Aortic smooth muscle cell (primary cell): ENCODE measurements around the gene MLYCD. TPM values are rescaled to one million over a fixed set of nuclear protein-coding genes. Genes with fewer than 3 reads are reported as not detected.

Source experiments
- total RNA-seq: library from RNA; depleted of rRNA; stranded (reverse); fragments of >200 nt; gene quantifications from 2 replicates; pipeline ENCODE4 v1.2.3, GENCODE V29; 2014

Gene MLYCD
- 3.2 TPM in 2 replicates for total RNA-seq

GRCh38 chr16:83898463-83899271 lies at the start of gene MLYCD:
TSS of gene MLYCD (plus strand) at chr16:83899115. CDS start at chr16:83899145, 30 bp downstream.

GRCh38 chr16:83952940-83953795 lies 54.3 kb downstream of the MLYCD start, which contains the start of gene OSGIN1:
TSS of gene OSGIN1 (plus strand) at chr16:83953240. CDS start at chr16:83957672, 4,432 bp downstream.

GRCh38 chr16:83967838-83968305 lies 69.0 kb downstream of the MLYCD start, which contains the start of gene NECAB2:
TSS of gene NECAB2 (plus strand) at chr16:83968244. CDS start at chr16:83968649, 405 bp downstream.

Other genes with a start within 250 kb of the MLYCD start
- 142 and 165 TPM in 2 replicates for gene HSBP1, start 91.1 kb upstream of the MLYCD start, total RNA-seq
- gene OSGIN1, start 54.1 kb downstream of the MLYCD start, total RNA-seq: 2.2 and 4.1 TPM in 2 replicates
- 0.13 TPM in 1 of 2 replicates, not detected in the other for gene NECAB2, start 69.1 kb downstream of the MLYCD start, total RNA-seq
- not detected in 2 replicates for gene SLC38A8, start 143.7 kb downstream of the MLYCD start, total RNA-seq
- gene MBTPS1, start 217.8 kb downstream of the MLYCD start, total RNA-seq: 101 and 121 TPM in 2 replicates
- 16.9 and 19.1 TPM in 2 replicates for gene HSDL1, start 246.1 kb downstream of the MLYCD start, total RNA-seq
- gene DNAAF1, start 246.2 kb downstream of the MLYCD start, total RNA-seq: under 0.01 and 0.06 TPM in 2 replicates